ENCODE results near the gene HHATL.

HHATL gene, protein sequence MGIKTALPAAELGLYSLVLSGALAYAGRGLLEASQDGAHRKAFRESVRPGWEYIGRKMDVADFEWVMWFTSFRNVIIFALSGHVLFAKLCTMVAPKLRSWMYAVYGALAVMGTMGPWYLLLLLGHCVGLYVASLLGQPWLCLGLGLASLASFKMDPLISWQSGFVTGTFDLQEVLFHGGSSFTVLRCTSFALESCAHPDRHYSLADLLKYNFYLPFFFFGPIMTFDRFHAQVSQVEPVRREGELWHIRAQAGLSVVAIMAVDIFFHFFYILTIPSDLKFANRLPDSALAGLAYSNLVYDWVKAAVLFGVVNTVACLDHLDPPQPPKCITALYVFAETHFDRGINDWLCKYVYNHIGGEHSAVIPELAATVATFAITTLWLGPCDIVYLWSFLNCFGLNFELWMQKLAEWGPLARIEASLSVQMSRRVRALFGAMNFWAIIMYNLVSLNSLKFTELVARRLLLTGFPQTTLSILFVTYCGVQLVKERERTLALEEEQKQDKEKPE

GRCh38 chr3:42702066-42702951 lies at the start of gene HHATL:
HHATL (minus strand) TSS chr3:42702798; CDS start chr3:42700826, 1,972 bp downstream.
- DNase-seq (ENCODE audit: low read depth): no peak
- no peak within 1 kb of the TSS for H3K4me3 ChIP-seq (ENCODE audit: low read depth, low read length)

DNA sequence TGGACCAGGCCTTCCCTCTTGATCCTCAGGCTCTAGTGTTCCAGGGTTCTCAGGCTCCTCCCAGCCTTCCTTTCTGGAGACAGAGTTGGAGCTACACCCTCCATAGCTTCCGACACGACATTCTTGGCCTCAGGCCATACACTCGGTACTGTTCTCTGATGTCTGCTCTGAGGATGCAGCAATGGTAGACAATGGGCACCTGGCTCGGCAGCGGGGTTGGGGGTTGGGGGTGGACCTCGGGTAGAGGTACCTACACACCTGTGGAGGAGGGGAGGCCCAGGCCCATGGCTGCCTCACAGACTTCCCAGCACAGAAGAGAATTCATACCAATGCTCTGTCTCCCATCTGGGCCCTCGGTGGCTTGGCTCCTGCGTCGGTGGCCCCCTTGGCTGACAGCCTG lies 49.0 kb upstream of the HHATL start:
- no peak overlapping the region for H3K4me3 ChIP-seq (ENCODE audit: low read depth, low read length)
- DNase-seq (ENCODE audit: low read depth): no peak

GRCh38 chr3:42750834-42751233 lies 48.2 kb upstream of the HHATL start:
- no peak for DNase-seq (ENCODE audit: low read depth)
- no peak overlapping the region for H3K4me3 ChIP-seq (ENCODE audit: low read depth, low read length)

DNA sequence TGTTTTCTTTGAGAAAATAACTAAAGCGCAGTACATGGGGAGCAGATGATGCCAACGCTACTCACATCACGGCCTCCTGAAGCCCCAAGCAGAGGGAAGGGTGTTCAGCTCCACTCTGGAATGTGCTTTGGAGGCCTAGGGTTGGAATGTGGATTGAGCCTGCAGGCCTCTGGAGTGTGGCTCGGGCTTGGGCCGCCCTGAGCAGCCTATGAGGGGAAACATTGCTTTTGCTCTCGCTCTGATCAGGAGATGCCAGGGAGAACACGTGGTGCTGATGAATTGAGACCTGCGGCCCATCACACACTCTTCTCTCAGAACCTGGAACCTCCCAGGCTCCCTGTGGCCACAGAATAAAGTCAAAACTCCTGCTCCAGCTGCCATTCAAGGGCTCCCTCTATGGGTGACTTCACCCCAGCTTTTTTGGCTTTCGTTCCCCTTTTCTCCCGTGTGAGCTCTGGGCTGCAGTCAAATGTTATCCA lies 47.2 kb upstream of the HHATL start:
- DNase-seq (ENCODE audit: low read depth): no peak
- H3K4me3 ChIP-seq (ENCODE audit: low read depth, low read length): no peak overlapping the region

DNA sequence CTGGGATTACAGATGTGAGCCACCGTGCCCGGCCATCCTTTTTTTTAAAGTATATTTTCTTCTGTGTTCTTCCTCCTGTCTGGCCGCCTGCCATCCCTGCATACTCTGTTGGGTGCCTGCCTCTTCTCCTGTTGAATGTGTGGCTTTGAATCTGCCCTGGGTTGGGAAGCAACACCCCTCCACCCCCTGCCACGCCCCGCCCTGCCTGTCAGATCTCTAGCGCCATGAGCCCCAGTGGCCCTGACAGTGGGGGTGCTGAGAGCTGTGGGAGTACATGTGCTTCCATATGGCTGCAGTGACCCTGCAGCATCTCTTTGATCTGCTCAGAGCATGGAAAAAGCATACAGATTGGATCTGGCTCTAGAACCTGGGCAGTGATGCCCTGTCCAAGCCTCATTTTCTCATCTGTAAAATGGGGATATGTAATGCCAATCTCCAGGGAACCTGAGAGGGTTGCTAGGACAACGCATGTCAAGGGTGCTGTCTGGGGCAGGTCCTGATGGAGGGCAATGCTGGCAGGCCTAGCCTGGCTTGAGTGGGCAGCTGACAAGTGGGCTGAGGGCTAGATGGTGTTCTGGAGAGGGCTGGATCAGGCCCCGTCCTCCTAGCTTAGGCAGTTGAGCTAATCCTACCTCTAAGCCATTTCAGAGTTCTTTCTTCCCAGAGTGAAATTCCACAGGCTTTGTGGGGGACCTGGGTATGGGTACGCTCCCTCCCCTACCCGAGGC lies 46.6 kb upstream of the HHATL start:
- H3K4me3 ChIP-seq (ENCODE audit: low read depth, low read length): no peak overlapping the region
- DNase-seq (ENCODE audit: low read depth): no peak

DNA sequence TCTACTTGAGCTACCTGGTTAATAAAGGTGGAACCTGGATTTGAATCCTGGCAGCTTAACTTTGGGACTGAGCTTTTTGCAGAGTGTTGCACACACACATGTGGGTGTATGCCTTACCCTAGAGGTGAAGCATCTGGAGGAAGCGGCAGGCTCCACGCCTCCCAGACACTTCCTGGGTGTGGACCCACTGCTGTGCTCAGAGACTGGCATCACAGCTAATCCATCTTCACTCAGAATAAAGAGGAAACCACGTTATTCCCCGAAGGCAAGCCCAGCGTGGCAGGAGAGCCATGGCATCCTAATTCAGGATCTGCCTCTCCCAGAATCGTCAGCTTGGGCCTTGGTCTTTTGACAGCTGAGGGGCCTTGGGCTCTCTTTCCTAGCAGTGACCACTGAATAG lies 45.0 kb upstream of the HHATL start:
- H3K4me3 ChIP-seq (ENCODE audit: low read depth, low read length): no peak overlapping the region
- no peak for DNase-seq (ENCODE audit: low read depth)

DNA sequence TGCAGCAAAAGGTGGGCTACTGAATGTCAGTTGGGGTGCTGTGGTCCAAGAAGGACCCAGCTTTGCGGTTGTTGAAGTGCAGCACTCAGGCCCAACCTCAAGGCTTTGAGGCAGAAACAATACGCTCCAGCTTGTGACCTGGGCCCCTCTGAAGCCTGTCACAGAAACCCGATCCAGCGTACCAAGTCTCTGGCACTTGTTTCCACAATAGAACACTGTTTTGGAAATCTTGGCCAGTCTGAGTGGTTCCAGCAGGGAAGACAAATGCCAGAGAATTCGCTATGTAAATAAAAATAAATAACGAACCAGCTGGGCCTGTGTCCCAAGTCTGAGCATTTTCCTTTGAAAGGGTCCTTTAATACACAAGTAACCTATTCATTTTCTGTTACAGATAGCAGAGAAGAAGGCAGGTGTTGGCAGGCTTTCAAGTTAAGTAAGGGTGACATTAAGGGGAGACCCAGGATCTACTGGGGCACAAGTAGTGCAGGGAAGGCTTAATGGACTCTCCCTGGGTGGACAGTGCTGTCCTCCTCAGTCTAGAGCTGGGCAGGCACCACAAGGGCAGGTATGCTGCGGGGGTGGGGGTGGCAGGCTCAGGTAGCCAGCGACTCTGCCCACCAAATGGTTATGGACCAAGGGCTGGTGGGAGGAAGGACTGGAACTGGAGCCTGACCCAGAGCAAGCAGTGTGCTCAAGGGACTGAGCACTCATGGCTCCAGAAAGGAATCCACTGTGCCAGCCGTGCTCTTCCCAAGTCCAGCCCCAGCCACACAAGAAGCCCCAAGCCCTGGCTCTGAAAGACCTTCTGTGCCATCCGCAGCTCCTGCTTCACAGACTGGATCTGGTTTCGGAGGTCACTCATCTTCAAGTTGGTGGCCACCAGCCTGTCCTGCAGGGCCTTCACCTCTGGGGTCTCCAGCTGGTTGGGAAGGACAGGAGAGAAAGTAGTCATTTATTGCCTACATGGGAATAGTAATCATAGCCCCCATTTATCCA lies 44.2 kb upstream of the HHATL start:
- no peak for DNase-seq (ENCODE audit: low read depth)
- no peak overlapping the region for H3K4me3 ChIP-seq (ENCODE audit: low read depth, low read length)

DNA sequence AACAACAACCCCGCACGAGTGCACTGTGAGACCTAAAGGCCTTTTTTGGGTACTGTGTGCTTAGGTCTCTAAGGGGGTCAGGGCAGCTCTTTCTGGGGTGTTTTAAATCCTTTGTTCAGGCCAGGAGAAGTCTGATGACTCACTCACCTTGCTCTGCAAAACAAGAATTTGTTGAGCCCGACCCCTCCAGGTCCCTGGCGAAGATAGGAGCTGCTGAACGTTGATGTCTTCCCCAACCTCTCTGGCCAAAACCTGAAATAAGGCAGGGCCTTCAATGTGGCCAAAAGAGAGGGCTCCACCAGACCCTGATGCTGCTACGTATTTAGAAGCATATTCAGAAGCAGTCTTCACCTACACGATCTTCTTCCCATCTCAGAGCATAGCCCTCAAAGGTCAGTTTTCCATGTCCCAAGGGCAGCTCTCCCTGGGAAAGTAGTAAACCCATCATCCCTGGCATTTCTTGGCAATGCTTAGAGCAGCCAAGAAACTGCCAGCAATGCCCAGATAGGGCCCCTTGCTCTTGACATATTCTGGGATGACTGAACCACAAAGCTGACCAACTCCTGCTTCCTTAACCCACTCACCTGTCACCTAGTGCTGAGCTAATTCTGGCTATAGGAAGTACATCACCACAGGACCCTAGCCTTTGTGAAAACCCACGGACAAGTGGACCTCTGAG lies 43.3 kb upstream of the HHATL start:
- H3K4me3 ChIP-seq (ENCODE audit: low read depth, low read length): no peak overlapping the region
- DNase-seq (ENCODE audit: low read depth): no peak

GRCh38 chr3:42745291-42745745 lies 42.7 kb upstream of the HHATL start:
- H3K4me3 ChIP-seq (ENCODE audit: low read depth, low read length): no peak overlapping the region
- DNase-seq (ENCODE audit: low read depth): no peak

DNA sequence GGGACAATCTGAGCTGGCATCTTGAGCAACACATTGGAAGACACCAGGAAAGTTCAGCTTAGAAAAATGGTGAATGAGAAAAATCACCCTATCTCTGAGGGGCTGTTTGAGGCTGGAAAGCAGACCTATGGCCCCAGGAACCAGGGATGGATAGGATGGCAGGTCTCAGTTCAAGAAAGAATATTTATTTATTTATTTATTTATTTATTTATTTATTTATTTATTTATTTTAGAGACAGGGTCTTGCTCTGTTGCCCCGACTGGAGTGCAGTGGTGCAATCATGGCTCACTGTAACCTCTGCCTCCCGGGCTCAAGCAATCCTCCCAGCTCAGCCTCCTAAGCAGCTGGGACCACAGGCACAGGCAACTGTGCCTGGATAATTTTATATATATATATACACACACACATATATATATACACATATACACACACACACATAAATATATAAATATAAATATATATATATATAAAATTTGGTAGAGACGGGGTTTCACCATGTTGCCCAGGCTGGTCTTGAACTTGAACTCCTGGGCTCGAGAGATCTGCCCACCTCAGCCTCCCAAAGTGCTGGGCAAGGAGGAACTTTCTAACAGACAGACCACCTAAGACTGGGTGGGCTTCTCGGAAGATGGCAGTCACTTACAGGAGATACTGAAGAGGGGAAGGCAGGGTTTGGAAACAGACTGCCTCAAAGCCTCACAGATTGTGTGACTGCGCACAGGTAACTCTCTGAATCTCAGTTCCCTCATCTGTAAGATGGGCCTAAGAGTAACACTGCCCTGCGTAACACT lies 40.8 kb upstream of the HHATL start:
- DNase-seq (ENCODE audit: low read depth): no peak
- H3K4me3 ChIP-seq (ENCODE audit: low read depth, low read length): no peak overlapping the region

DNA sequence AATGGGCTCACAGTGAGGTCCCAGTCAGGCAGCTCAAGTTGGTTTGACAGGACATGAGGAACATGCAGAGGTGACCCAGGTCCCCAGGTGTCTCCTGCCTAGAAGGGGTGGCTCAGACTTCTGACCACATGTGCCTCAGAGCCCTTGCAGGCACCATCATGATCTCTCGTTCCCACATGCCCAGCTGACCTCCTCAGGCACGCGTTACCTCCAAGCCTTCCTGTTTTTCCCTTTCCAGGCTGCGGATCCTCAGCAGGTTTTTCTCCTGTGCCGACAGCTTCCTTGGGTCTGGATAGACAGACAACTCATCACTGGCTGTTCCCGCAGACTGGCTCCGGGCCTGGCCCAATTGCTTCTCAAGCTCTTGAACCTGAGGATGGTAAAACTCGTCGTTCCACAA lies 40.1 kb upstream of the HHATL start:
- no peak for DNase-seq (ENCODE audit: low read depth)
- H3K4me3 ChIP-seq (ENCODE audit: low read depth, low read length): no peak overlapping the region

DNA sequence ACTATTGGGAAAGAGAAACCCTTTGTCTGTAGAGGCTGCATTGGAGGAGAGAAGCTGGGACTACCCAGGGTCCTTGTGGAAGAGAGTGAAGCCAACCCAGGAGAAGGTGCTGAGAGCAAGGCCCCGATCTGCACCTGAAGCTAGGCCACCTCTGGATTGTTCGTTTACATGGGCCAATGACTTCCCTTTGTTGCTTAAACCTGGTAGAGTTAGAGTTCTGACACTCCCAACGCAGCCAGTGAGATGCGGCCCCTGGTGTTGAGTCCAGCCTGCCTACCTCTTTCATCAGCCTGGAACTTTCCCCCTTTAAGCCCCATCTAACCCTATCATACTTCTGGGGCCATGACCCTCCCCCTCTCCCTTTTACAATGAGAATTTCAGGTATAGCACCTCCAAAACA lies 39.7 kb upstream of the HHATL start:
- H3K4me3 ChIP-seq (ENCODE audit: low read depth, low read length): no peak overlapping the region
- no peak for DNase-seq (ENCODE audit: low read depth)

- no peak overlapping the region for H3K4me3 ChIP-seq (ENCODE audit: low read depth, low read length)
- DNase-seq (ENCODE audit: low read depth): no peak
Measured at GRCh38 chr3:42741796-42742195, 39.2 kb upstream of the HHATL start.

DNA sequence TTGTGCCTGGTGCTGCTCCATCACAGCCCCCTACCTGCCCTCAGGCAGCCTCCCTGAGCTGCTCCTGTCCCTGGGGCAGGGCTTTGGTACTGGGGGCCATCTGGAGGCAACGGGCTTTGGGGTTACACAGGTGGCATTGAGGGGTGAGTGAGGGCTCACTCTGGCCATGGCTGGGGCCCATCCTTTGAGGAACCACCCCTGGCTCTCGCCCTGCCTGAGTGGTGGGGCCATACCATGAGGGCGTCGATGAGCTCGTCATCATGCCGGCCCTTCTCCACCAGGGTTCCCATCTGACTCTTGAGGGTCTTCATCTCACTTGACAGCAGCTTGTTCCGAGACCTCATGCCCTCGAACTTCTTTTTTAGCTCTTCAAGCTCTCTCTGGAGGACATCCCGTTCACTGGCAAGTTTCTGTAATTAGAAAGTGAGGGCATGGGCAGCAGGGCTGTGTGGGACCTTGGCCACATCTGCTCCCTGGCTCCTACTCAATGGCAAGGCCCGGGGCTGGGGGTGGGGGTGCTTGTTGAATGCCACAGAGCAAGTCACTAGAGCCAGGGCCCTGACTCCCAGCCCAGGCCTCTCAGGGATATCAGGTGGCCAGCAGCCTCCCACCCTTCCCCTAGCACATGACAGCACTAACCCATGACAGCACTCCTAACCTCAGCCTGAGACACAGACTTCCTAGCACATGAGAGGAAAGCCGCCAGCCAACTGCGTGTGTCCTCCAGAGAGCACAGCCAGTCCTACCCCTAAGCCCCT lies 37.0 kb upstream of the HHATL start:
- DNase-seq (ENCODE audit: low read depth): no peak
- no peak overlapping the region for H3K4me3 ChIP-seq (ENCODE audit: low read depth, low read length)

GRCh38 chr3:42736531-42736930 lies 33.9 kb upstream of the HHATL start:
- H3K4me3 ChIP-seq (ENCODE audit: low read depth, low read length): no peak overlapping the region
- DNase-seq (ENCODE audit: low read depth): no peak

DNA sequence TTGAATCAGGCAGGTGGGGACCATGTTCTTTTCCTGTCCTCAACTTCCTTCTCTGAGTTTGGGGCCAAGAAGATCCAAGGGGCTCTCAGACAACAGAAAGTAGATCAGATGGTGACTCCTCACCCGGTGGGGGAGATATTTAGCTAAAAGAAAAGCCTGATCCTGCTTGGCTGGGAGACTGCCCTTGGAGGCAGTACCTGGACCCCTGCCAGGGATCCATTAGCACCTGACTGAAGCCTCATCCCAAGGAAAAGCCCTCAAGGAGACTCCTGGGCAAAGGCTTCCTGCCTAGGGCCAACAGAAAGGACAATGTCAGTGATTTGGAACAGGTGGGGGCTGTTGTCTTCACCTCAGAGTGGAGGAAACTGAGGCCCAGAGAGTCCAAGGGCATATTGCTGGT lies 33.5 kb upstream of the HHATL start:
- H3K4me3 ChIP-seq (ENCODE audit: low read depth, low read length): no peak overlapping the region
- no peak for DNase-seq (ENCODE audit: low read depth)

DNA sequence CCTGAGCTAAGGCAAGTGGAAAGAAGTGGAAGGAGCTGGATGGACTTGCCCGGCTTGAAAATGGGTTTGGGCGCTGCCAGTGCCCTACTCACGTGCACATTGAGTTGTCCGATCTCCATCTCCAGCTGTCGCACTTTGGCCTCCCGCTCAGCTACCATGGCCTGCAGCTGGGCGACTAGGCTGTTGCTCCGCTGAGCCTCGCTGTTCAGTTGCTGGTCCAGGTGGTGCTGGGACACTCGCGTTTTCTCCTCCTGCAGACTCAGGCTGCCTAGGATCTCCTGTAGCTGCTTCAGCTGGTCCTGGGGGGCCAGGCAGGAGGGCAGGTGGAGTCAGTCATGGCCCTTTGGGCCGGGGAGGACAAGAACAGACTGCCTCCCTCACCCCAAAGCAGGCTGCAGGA lies 33.0 kb upstream of the HHATL start:
- DNase-seq (ENCODE audit: low read depth): no peak
- no peak overlapping the region for H3K4me3 ChIP-seq (ENCODE audit: low read depth, low read length)

Measured in skeletal muscle cell (primary cell).